NCI-H1930 (cell line): ENCODE data around the gene L3MBTL2.

Experiments
- DNase-seq, 2 experiments: peaks; one replicate each; lab custom pipeline; 2025; lab: John Stamatoyannopoulos, UW

The L3MBTL2 gene

GRCh38 chr22:41274856-41275255, 69.7 kb downstream of the L3MBTL2 start:
- no peak for DNase-seq

GRCh38 chr22:41280065-41280464, 75.0 kb downstream of the L3MBTL2 start:
- DNase-seq, result no peak

GRCh38 chr22:41280854-41281253, 75.7 kb downstream of the L3MBTL2 start:
- no peak for DNase-seq
